GM21786 (cell line): ENCODE data around the gene CDK17.
"Not testable (repeated sequence)": the region's sequence is repeated elsewhere in the genome, so short reads cannot be mapped to it uniquely, and the experiment has no call there.

Experiments used
- ATAC-seq: cut with Tn5 transposase; IDR thresholded peaks from one replicate; pipeline ENCODE4 v1.9.1; 2021; ENCODE audit not compliant: unreplicated experiment

Gene CDK17

DNA sequence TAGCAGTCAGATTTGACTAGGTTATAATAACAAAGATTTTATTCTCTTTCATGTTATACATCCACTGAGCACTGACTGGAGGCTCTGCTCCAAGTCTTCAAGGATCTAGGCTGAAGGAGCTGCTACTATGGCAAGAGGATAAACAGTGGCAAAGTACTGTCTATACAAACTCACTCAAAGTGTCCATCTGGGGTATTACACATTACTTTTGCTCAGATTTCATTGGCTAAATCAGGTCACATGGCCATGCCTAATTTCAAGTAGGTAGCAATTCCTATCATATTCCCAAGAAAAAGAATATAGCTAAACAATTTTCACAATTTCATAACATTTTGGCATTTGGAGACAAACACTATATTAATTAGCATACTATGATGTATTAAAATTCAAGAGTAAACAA is 40.9 kb downstream of the CDK17 start:
- no peak for ATAC-seq

DNA sequence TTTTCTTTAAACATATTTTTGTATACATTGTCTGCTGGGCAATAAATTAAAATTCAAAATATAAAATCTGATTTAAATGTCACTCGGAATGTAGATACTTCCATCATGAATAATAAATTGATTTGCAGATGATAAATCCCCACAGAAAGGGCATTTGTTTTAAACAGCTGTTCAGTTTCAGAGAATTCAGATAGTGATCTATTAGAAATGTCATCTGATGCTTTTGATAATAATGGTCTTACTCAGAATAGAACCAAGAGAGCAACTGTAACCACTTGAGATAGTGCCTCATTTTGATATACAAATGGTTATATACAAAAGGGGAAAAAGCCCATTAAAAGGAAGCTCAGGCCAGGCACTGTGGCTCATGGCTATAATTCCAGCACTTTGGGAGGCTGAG is 43.4 kb downstream of the CDK17 start:
- ATAC-seq = no peak

GRCh38 chr12:96354844-96355534 is 45.2 kb downstream of the CDK17 start:
- no peak for ATAC-seq

GRCh38 chr12:96354326-96354725 is 45.9 kb downstream of the CDK17 start:
- ATAC-seq = no peak

- no peak for ATAC-seq
These were observed 47.9 kb downstream of the CDK17 start for GRCh38 chr12:96352161-96352835.

- peak; percentile 41 for ATAC-seq
These were observed 49.3 kb downstream of the CDK17 start for GRCh38 chr12:96350982-96351381.

- no peak for ATAC-seq
These were observed 53.0 kb downstream of the CDK17 start for GRCh38 chr12:96347130-96347699.

DNA sequence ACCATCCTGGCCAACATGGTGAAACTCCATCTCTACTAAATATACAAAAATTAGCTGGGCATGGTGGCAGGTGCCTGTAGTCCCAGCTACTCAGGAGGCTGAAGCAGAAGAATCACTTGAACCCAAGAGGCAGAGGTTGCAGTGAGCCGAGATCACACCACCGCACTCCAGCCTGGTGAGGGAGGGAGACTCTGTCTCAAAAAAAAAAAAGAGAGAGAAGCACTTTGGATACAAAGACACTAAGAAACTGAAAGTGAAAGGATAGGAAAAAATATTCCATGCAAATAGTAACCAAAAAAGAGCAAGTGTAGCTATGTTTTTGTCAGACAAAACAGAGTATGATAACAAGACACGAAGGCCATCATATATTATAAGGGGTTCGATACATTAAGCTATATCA is 53.5 kb downstream of the CDK17 start:
- ATAC-seq = not testable (repeated sequence)

DNA sequence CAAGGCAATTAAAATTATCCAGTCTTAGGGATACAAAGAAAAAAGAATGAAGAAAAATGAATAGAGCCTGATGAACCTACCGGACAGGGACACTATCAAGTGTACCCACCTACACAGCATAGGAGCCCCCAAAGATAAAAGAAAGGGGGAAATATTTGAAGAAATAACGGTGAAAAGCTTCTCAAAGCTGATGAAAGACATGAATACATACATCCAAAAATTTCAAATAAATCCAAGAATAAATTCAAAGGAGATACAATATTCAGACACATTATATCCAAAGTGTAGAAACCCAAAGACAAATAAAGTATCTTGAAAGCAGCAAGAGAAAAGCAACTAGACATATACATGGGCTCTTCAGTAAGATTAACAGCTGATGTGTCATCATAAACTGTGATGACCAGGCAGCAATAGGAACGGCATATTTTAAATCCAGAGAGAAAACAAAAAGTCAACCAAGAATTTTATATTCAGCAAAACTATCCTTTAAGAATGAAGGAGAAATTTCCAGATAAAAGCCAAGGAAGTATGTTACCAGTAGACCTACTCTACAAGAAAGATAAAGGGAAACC is 56.0 kb downstream of the CDK17 start:
- ATAC-seq = no peak

DNA sequence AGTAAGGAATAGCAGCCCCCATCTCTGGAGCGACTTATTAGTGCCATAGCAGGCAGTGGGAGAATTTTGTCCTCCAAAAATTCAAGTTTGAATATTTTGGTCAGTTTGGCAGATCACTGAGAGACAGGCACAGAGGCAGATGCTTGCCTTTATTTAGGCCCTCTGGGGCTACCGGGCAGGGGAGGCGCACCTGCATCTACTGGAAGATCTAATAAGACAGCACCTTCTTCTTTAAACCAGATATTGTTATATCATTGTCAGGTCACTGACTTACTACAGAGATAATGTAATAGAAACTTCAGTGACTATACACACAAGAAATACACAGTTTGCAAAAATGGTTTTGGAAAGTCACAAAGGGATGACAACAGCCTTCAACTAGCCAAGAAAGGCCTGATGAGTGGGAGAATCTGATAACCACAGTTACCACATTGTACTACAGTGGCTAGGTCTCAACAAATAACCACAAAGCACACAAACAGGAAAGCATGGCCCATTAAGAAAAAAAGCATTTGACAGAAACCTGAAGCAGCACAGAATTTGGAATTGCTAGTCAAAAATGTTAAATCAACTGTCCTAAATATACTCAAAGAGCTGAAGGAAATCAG is 56.8 kb downstream of the CDK17 start:
- peak; percentile 63 for ATAC-seq

DNA sequence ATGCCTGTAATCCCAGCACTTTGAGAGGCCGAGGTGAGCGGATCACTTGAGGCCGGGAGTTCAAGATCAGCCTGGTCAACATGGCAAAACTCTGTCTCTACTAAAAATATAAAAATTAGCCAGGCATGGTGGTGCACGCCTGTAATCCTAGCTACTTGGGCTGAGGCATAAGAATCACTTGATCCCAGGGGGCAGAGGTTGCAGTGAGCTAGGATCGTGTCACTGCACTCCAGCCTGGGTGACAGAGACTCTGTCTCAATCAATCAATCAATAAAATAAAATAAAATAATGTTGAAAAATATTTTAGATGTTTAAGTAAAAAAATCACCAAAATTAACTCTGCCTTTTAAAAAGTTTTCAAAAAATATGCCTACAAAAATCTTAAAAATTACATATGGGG is 60.6 kb downstream of the CDK17 start:
- ATAC-seq = not testable (repeated sequence)

DNA sequence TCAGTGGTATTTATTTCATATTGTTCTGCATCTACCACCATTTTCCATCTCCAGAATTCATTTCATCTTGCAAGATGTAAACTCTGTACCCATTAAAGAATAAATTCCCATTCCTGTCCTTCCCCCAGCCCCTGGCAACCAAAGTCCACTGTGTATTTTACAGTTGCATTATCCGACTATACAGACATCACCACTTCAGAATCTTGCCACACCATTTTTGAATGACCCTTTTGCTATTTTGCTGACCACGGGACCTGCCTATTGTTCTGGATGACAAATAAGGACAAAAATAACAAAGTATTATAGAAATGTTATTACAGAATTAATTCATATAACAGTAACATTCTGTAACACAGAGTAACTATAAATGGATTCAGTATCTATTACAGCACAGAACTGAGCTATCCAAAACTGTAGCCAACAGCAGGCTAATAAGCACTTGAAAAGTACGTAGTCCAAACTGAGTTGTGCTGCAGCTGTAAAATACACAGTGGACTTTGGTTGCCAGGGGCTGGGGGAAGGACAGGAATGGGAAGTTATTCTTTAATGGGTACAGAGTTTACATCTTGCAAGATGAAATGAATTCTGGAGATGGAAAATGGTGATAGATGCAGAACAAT is 61.3 kb downstream of the CDK17 start:
- no peak for ATAC-seq

DNA sequence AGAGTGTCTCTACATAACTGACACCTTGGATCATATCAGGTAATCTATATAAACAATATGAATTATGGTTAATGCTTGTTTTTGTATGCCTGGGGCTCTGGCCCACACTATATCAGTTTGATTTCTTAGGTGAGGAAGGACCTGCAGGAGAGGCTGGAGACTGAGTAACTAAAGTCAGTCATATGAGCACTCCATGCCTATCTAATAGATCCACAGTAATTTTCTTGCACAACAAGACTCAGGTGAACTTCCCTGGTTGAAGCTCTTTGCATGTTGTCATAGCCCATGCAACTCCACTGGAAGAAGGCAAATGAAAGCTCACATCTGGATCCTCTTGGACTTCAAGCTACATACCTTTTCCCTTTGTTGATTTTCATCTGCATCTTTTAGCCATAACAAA is 62.3 kb downstream of the CDK17 start:
- no peak for ATAC-seq

DNA sequence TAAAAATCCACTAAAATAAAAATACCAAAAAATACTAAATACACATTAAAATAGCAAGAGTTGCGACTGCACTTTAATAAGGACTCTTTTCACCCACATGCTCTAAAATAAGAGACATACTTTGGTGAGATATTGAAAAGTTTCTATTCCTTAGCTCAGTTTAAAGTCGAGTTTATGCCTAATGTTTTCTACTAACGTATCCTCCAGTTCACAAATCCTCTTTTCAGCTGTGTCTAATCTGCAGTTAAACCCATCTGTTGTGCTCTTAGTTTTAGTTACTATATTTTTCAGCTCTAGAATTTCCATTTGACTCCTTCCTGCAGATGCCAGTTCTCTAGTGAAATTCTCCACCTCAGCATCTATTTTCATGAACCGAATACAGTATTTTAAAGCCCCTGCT is 63.8 kb downstream of the CDK17 start:
- no peak for ATAC-seq

DNA sequence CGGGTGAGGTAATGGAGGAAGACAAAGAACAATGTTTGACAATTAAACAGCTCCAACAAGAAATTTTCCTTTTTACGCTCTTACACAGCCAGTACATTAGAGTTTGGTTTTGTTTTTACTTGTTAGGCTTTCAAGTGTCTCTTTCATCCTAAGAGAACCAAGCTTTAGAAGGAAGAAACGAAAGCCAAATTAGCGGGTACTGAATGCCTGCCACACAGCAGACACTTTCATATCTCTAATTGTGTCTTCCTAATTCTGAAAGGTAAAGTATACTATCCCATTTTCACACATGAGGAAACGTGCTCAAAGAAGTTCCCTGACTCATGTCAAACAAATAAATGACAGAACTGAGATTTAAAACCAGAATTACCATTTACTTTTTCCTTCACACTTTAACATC is 65.0 kb downstream of the CDK17 start:
- peak; percentile 91 for ATAC-seq

- no peak for ATAC-seq
These were observed 65.7 kb downstream of the CDK17 start for GRCh38 chr12:96334502-96334901.

DNA sequence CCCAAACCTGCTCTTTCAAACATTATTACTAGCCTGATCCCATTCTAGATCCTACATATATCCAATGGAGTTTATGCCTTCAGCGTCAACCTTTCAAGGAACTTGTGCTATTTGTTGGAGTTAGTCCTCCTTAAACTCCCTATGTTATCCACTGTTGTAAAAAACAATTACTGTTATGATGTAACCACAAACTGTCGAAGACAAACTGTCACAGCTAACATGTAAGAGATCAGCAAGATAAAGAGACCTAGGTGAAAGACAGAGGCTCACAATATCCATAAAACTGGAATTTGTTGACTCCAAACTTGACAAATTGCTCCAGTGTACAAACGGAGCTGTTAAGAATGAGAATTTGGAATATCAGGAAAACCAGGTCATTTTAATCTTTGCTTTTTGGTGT is 70.7 kb downstream of the CDK17 start:
- ATAC-seq = no peak

DNA sequence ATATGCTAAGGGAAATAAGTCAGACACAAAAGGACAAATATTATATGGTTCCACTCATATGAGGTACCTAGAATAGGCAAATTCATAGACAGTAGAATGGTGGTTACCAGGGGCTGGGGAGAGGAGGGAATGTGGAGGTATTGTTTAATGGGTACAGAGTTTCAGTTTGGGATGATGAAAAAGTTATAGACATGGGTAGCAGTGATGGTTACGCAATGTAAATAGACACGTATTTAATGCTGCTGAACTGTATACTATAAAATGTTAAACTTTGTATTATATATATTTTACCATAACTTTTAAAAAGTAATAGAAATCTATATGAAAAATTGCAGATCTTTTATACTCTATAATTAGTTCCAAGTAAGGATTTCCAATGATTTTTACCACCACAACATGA is 71.2 kb downstream of the CDK17 start:
- no peak for ATAC-seq

DNA sequence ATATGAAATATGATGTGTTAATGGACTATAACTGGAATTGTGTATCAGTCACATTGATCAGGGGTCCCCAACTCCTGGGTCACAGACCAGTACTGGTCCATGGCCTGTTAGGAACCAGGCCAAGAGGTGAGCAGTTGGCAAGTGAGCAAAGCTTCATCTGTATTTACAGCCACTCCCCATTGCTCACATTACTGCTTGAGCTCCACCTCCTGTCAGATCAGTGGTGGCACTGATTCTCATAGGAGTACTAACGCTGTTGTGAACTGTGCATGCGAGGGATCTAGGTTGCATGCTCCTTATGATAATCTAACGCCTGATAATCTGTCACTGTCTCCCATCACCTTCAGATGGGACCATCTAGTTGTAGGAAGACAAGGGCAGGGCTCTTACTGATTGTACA is 72.3 kb downstream of the CDK17 start:
- ATAC-seq = no peak

GRCh38 chr12:96327346-96327745 is 72.9 kb downstream of the CDK17 start:
- ATAC-seq = peak; percentile 81

GRCh38 chr12:96326628-96327227 is 73.5 kb downstream of the CDK17 start:
- no peak for ATAC-seq
